ENCODE results near the gene MS4A7. TPM values are rescaled to one million over a fixed set of nuclear protein-coding genes. Genes with fewer than 3 reads are reported as not detected.
A peak's percentile ranks its signal among the peaks of the same experiment; 100 is the strongest.

The MS4A7 gene, protein sequence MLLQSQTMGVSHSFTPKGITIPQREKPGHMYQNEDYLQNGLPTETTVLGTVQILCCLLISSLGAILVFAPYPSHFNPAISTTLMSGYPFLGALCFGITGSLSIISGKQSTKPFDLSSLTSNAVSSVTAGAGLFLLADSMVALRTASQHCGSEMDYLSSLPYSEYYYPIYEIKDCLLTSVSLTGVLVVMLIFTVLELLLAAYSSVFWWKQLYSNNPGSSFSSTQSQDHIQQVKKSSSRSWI
- total RNA-seq (10 to 100 TPM in 4 of 9 donors, 1 to 10 TPM in 5; 5.4 to 57.1 (median 9.8) TPM), polyA plus RNA-seq (1 to 10 TPM; 2.7 to 3.5 TPM)
- long read RNA-seq, donor 1, partial matches to known transcripts: 1 of 4 reads
- long read RNA-seq, donor 1, other reads (novel, unspliced or antisense): 2 of 4 reads
- long read RNA-seq, donor 2, partial matches to known transcripts: 0 of 4 reads
- long read RNA-seq, donor 2, other reads (novel, unspliced or antisense): 3 of 4 reads
- long read RNA-seq, donor 3, partial matches to known transcripts: 0 of 7 reads
- long read RNA-seq, donor 3, other reads (novel, unspliced or antisense): 0 of 7 reads

DNA sequence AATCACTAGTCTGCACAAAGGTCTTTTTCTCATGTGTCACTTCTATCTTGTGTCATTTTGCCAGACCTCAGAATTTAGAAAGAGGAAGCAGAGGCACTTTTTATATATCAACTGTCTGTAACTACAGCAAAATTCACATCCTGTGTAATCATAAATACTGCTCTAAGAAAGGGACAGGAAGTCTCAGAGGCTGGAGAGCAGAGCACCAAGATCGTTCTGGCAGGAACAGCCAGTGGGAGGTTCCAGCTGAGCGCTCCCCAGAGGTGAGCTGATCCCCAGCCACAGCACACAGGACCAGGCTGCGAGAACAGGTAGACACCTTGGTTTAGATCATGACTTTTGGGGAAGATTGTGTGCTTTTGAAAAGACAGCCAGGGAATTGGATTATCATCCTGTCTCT, at the start of gene MS4A7:
MS4A7 (plus strand) TSS at position 179 of the 400 bp plus-strand sequence. CDS start 4,610 bp downstream, outside the sequence.
- peaks cover 0 to 21% (median 0%) of the 10 kb centered on the region in 12 donors for H3K4me1 ChIP-seq
- H3K9me3 ChIP-seq: no peaks in the 10 kb centered on the region
- no peaks in the 10 kb centered on the region for H3K27me3 ChIP-seq
- H3K4me3 ChIP-seq: peak within 1 kb of the TSS in 9 of 12 donors; percentile 3 to 56 (median 31)
- DNase-seq (peak in 4 of 5 donors; percentile 28 to 66 (median 50)), ATAC-seq (peak; percentile 45 to 83 (median 82))
- peak within 1 kb of the TSS in 6 of 12 donors; percentile 32 to 88 (median 54) for H3K27ac ChIP-seq
- TF ChIP-seq POLR2A (IDR thresholded peaks at IDR 0.05): no peak
- TF ChIP-seq, protein P1, sequence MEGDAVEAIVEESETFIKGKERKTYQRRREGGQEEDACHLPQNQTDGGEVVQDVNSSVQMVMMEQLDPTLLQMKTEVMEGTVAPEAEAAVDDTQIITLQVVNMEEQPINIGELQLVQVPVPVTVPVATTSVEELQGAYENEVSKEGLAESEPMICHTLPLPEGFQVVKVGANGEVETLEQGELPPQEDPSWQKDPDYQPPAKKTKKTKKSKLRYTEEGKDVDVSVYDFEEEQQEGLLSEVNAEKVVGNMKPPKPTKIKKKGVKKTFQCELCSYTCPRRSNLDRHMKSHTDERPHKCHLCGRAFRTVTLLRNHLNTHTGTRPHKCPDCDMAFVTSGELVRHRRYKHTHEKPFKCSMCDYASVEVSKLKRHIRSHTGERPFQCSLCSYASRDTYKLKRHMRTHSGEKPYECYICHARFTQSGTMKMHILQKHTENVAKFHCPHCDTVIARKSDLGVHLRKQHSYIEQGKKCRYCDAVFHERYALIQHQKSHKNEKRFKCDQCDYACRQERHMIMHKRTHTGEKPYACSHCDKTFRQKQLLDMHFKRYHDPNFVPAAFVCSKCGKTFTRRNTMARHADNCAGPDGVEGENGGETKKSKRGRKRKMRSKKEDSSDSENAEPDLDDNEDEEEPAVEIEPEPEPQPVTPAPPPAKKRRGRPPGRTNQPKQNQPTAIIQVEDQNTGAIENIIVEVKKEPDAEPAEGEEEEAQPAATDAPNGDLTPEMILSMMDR (IDR thresholded peaks at IDR 0.05): no peak
- 31 to 44% (median 35%) methylated on average over 3 of the region's 3 CpGs for WGBS, 4 donors
- H3K36me3 ChIP-seq: no peaks in the 10 kb centered on the region
- intact Hi-C loops (cut with DNase I): no loop called here

DNA sequence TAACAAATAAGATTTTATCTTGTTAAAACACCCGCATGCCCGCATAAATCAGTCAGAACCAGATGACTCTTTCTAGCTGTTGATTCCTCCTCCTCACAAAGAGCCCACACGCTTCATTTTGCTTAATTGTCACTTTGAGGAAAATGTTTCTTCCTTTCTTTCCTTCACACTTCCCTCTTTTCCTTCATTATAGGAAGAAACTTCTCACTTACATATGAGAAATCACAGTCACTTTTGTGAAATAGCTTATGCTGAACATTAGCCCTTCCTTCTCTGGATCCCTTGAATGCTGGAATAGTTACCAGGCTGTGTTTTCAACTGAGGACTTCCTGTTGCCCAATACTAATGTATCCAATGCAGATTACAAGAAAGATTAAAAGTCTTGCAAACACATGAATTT, 45.5 kb upstream of the MS4A7 start:
- peaks cover 0 to 31% (median 0%) of the 10 kb centered on the region in 12 donors for H3K4me1 ChIP-seq
- no peaks in the 10 kb centered on the region for H3K27me3 ChIP-seq
- no peak for DNase-seq
- peak overlapping the region in 3 of 12 donors; percentile 40 to 90 (median 52) for H3K27ac ChIP-seq
- peaks cover 0 to 22% (median 1%) of the 10 kb centered on the region in 12 donors for H3K9me3 ChIP-seq
- no peak overlapping the region for H3K4me3 ChIP-seq
- ATAC-seq: peak in 3 of 4 donors; percentile 49 to 72 (median 62)
- no peak for TF ChIP-seq POLR2A (IDR thresholded peaks at IDR 0.05)
- TF ChIP-seq, protein P1 (IDR thresholded peaks at IDR 0.05): no peak
- WGBS, 4 donors: 1 to 79% (median 37%) methylated on average over 3 of the region's 3 CpGs
- intact Hi-C loops (cut with DNase I): no loop called here
- no peaks in the 10 kb centered on the region for H3K36me3 ChIP-seq

DNA sequence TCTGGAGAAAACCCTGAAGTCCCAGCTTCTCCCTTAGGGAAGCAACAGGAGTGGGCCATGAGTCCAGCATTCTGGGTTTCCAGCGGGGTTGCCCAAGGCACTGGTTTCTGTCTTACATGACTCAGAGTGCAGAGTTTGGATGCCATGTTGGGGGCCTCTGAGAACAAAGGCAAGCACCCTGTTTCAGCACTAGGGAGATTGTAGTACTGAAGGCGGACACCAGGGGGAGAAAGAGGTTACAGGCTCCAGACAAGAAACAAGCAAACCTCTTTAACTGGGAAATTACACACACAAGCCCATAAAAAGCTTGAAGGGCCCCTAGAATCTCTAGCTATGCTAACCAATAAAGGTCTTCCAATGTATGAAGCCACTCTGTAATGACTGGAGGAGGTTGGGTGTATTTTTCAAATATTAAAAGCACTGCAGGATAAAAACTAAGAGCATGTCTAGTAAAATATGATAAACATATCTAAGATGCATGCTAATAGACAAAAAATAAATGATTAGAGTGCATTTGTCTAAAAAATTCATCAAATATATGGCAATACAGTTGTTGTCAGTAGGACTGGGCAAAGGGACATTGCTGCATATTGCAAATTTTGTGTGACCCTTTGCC, 44.2 kb upstream of the MS4A7 start:
- DNase-seq: peak in 4 of 5 donors; percentile 20 to 54 (median 36)
- peak overlapping the region in 2 of 12 donors; percentile 52 to 90 for H3K27ac ChIP-seq
- no peak overlapping the region for H3K4me3 ChIP-seq
- intact Hi-C loops (cut with DNase I): no loop called here
- H3K36me3 ChIP-seq: no peaks in the 10 kb centered on the region
- TF ChIP-seq POLR2A (IDR thresholded peaks at IDR 0.05): no peak
- TF ChIP-seq, protein P1 (IDR thresholded peaks at IDR 0.05): peak; percentile 40 to 73 (median 63)
- peaks cover 0 to 31% (median 0%) of the 10 kb centered on the region in 12 donors for H3K4me1 ChIP-seq
- ATAC-seq: peak in 1 of 4 donors; percentile 30
- peaks cover 0 to 21% (median 1%) of the 10 kb centered on the region in 12 donors for H3K9me3 ChIP-seq
- WGBS, 4 donors: 13 to 30% (median 15%) methylated on average over 2 of the region's 2 CpGs
- no peaks in the 10 kb centered on the region for H3K27me3 ChIP-seq
